Measurements from ENCODE around the gene TRIM44.

GRCh38 chr11:35702126-35702525 is 39.6 kb downstream of the TRIM44 start:
- TF ChIP-seq CTCF (IDR thresholded peaks at IDR 0.05) (no peak), POLR2A (IDR thresholded peaks at IDR 0.05) (no peak), EP300 (IDR thresholded peaks at IDR 0.05) (no peak)
